Erythroblast (primary cell): Measurements from ENCODE around the gene TATDN3.

Experiments
- GATA1 ChIP-seq: IDR thresholded peaks from 2 replicates; pipeline ENCODE4 v1.6.1; 2011; ENCODE audit warnings: low read depth, mild to moderate bottlenecking, control low read depth, low read length, moderate library complexity
- POLR2A ChIP-seq: IDR thresholded peaks from 2 replicates; pipeline ENCODE4 v1.6.1; 2011; ENCODE audit warnings: mild to moderate bottlenecking, low read length

DNA sequence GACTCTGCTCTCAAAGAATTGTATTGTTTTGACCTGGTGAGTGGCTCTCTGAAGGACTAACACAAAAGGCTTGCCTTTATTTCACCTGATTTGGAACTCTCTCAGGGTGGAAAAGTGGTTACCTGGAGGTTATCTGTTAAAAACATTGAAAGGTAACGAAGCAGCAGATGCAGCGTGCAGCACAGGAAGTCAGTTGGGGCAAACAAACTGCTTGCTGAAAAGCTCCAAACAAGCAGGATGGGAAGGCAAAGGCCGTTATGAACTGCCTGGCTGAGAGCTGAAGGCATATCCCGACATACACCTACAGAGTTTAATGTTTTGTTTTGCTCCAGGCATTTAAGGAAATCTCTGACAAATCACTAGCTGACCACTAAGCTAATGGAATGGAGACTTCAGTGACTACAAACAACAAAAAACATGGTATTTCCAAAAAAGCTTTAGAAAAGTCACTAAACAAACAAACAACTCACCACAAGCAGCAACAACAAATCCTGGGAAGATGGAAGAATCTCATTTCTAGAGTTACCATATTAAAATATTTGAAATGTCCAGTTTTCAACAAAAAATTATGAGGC lies 47.7 kb upstream of the TATDN3 start:
- no peak for TF ChIP-seq POLR2A
- TF ChIP-seq GATA1: no peak
